Left renal cortex interstitium (tissue), 4 donors: ENCODE results near the gene RNF40. TPM values are rescaled to one million over a fixed set of nuclear protein-coding genes. Genes with fewer than 3 reads are reported as not detected.
A peak's percentile ranks its signal among the peaks of the same experiment; 100 is the strongest.

Experiments
- DNase-seq, 4 donors: peaks; one replicate each; pipeline ENCODE4 v3.0.0-alpha.2; 2013; ENCODE audit warnings: low read depth in 4 of 4, low spot score in 2 of 4, missing footprints in 1 of 4
- polyA plus RNA-seq, 4 donors: library from polyadenylated mRNA; unstranded; fragments of 120-200 nt; gene quantifications; one replicate each; pipeline ENCODE4 v1.2.1, GENCODE V29; 2013; ENCODE audit not compliant: insufficient read length in 4 of 4

The RNF40 gene
- polyA plus RNA-seq, result 100 to 1,000 TPM; 112 to 130 (median 120) TPM

DNA sequence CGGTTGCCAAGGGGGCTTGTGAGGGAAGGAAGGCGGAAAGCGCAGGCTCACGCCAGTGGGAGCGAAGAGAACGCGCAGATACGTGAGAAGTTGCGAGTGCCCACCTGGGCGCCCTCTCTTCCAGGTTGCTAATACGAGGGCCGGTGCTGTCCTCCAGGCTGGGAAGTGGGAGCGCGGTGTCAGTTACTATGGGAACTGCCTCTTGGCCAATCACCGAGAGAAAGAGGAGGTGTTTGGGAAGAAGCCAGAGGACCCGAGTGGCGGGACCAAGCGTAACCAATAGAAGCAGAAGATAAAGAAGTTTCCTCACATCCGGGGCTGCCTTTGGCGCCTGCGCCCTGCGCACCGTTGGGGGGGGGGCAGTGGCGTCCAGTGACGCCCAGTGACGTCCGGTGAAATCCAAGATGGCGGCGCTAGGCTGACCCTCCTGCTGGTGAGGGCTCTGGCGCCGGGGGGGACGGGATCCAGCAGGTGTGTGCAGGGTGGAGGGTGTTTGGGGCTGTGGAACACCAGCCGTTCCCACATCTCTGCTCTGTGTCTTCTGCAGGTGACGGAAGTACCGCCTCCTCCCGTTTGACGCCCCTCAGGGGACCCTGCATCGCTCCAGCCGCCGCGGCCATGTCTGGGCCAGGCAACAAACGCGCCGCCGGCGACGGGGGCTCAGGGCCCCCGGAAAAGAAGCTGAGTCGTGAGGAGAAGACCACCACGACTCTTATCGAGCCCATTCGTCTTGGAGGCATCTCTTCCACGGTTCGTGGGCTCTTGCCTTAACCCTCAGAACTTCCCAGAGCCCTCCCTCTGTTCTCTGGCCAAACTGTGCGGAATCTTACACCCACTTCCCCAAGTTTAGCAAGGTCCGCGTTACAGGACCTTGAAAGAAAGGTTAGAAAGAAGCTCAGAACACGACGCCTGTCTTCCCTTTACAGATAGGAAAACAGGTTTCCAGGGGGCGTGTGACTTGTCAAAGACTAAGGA, at the start of gene RNF40, which contains the start of gene CFAP119:
Gene RNF40, plus strand, starts transcription at position 395 of the 975 bp plus-strand sequence. Its CDS starts 224 bp downstream, at position 619.
Gene CFAP119, minus strand, starts transcription at position 135 of the 975 bp plus-strand sequence. CDS start 314 bp downstream, outside the sequence.
- peak; percentile 86 to 99 (median 96) for DNase-seq

DNA sequence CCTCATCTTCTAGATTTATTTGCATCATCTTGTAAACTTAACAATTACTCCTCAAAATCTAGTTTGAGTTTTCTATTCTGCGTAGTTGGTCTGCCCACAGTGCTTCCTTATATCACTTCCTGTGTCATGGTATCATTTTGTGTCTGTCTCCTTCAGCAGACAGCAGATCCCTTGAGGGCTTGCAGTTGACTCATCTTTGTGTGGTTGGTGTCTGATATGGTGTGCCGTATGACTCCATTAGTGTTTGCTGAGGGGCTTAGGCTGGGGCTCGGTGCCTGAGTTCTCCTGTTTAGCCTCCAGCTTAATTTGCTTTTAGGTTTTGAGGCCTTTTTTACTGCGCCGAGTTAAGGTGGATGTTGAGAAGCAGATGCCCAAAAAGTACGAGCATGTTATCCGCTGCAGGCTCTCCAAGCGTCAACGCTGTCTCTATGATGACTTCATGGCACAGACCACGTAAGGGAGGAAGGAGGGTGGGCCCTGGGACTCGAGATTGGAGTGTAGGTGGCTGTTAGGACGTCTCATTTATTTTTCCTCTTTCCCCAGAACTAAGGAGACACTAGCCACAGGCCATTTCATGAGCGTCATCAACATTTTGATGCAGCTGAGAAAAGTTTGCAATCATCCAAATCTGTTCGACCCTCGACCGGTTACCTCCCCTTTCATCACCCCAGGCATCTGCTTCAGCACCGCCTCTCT, 46.2 kb upstream of the RNF40 start:
- DNase-seq, result no peak

DNA sequence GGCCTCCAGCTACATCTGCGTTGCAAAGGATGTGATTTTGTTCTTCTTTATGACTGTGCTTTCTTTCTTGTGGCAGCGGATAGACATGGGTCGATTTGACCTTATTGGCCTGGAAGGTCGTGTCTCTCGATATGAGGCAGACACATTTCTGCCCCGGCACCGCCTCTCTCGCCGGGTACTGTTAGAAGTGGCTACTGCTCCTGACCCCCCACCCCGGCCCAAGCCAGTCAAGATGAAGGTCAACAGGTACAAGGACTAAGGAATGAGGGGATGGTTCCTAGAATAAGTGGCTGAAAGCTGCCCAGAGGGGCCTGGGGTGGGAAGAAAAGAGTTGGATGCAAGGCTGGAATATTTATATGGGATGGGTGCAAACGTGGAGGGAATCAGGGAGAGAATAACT, 42.0 kb upstream of the RNF40 start:
- no peak for DNase-seq

DNA sequence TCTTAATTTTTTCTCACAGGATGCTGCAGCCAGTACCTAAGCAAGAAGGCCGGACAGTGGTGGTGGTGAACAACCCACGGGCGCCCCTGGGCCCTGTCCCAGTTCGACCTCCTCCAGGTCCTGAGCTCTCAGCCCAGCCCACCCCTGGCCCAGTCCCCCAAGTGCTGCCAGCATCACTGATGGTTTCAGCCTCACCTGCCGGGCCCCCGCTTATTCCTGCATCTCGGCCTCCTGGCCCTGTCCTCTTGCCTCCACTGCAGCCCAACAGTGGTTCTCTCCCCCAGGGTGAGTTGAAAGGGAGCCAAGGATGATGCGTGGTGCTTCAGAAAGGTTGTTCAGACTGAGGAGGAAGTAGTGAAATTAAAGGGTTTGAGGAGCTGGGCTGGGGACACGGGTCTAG, 41.4 kb upstream of the RNF40 start:
- DNase-seq, result no peak

DNA sequence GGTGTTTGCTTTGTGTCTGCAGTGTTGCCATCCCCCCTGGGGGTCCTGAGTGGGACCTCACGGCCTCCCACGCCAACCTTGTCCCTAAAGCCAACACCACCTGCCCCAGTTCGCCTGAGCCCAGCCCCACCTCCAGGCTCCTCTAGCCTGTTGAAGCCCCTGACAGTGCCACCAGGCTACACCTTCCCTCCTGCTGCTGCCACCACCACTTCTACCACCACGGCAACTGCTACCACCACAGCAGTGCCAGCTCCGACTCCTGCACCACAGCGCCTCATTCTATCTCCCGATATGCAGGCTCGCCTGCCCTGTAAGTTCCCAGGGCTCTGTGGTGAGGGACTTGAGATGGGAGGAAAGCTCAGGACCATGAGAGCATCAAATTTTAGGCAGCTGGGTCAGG, 41.0 kb upstream of the RNF40 start:
- no peak for DNase-seq

DNA sequence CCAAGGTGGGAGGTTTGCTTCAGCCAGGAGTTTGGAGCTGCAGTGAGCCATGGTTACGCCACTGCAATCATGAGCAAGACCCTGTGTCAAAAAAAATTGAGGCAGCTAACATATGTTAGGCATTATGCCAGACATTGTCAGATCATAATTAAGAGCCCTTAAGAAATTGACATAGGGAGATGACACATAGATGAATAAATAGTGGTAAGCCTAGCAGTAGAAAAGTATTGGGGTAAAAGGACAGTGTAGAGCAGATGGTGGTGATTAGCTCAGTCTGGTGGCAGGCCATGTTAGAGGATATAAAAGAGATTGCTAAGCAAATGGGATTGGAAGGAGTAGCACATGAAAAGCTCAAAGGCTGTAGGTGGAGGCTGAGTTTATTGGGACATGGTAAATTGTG, 40.5 kb upstream of the RNF40 start:
- DNase-seq, result no peak

DNA sequence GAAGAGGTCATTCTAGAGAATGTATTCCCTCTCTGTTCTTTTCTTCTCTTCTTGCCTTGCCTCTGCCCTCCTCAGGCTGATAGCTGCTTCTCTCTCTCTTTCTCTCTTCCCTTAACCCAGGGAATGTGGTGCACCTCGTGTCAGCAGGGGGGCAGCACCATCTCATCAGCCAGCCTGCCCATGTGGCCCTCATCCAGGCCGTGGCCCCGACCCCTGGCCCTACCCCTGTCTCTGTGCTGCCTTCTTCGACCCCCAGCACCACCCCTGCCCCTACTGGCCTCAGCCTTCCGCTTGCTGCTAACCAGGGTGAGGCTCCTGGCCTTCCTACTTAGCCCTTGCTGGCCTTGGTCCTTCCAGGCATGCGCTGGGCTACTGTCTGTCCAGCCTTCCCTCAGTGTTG, 39.7 kb upstream of the RNF40 start:
- DNase-seq, result no peak

DNA sequence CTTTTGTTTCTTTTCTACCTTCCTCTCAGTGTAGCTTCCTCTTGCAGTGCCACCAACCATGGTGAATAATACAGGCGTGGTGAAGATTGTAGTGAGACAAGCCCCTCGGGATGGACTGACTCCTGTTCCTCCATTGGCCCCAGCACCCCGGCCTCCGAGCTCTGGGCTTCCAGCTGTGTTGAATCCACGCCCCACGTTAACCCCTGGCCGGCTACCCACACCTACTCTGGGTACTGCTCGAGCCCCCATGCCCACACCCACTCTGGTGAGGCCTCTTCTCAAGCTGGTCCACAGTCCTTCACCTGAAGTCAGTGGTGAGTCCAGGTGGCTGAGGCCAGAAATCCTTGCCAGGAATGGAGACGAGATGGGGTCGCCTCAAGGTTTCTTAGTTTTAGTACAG, 39.2 kb upstream of the RNF40 start:
- DNase-seq, result no peak

DNA sequence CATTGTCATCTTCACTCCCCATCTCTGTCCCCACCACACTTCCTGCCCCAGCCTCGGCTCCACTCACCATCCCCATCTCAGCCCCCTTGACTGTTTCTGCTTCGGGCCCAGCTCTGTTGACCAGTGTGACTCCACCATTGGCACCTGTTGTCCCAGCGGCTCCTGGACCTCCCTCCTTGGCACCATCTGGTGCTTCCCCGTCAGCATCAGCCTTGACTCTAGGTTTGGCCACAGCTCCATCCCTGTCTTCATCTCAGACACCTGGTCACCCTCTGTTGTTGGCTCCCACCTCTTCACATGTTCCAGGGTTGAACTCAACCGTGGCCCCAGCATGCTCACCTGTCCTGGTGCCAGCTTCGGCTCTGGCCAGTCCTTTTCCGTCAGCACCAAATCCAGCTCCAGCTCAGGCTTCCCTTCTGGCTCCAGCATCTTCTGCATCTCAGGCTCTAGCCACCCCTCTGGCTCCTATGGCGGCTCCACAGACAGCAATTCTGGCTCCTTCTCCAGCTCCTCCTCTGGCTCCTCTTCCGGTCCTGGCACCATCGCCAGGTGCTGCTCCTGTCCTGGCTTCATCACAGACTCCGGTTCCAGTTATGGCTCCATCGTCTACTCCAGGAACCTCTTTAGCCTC, 38.3 kb upstream of the RNF40 start:
- DNase-seq, result no peak

DNA sequence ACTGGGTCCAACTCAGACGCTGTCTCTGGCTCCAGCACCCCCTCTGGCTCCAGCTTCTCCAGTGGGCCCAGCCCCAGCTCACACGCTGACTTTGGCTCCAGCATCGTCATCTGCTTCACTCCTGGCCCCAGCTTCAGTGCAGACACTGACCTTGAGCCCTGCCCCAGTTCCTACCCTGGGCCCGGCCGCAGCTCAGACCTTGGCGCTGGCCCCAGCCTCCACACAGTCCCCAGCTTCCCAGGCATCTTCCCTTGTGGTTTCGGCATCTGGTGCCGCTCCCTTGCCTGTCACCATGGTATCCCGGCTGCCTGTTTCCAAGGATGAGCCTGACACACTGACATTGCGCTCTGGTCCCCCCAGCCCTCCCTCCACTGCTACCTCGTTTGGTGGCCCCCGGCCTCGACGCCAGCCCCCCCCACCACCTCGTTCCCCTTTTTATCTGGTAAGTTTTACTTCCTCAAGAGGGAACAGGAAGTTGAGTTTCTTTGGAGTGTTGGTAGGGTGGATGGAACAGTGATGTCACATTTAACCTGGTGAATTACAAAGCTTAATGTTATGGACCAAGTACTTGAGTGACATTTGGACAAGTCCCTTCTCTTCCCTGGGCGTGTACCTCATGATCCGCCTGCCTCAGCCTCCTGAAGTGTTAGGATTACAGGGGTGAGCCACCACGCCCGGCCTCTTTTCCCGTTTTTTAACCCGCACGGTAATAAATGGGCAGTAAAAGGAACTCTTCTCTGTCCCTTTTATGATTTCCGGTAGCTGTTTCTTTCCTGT, 37.3 kb upstream of the RNF40 start:
- no peak for DNase-seq

DNA sequence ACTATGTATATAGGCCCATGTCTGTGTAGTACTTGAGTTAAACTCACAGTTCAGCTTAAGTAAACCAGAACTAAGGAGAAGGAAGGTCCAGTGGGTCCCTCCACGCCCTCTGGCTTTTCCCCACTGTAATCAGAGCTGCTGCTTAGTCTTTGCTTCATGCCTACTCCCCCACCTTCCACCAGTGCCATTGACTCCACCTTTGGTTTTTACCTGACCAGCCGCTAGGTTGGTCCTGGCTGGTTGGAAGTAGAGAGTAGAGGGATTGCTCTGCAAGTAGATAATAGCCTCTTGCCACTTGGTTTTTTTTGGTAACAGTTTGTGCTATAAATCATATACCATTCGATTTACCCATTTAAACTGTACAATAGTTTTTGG, 36.7 kb upstream of the RNF40 start:
- DNase-seq, result no peak

DNA sequence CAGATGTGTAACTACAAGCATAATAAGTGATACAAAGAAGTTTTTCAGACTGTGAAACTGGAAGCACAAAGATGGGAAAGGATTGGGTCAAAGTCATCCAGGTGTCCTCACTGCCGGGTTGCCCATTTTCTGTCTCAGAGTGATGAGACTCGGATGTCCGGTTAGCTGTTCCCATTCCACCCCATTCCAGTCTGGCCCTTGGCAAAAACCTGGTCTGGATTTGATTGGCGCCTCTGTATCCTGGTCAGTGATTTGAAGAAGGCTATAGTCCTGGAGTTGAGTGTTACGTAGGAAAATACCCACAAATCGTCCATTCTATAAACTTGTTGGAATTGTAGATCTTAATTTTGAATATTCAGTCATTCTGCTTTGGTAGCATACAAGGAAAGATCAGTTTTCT, 33.8 kb upstream of the RNF40 start:
- no peak for DNase-seq

DNA sequence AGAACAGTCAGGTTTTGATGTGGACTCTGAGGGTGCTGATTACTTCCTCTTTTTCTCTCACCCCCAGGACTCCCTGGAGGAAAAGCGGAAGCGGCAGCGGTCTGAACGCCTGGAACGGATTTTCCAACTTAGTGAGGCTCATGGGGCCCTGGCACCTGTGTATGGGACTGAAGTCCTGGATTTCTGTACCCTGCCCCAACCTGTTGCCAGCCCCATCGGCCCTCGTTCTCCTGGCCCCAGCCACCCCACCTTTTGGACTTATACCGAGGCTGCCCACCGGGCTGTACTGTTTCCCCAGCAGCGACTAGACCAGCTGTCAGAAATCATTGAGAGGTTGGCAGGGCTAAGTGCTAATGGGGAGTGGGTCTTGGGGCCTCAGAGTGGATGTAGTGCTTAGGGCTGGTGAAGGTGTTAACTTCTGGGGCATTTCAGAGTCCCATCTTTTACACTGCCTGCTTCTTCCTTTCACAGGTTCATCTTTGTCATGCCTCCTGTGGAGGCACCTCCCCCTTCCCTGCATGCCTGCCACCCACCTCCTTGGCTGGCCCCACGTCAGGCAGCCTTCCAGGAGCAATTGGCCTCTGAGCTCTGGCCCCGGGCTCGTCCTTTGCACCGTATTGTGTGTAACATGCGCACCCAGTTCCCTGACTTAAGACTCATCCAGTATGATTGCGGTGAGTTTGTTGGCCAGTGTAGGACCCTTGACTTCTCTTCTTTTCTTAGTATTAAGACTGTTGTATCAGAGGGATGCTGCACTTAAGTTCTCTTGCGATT, 33.0 kb upstream of the RNF40 start:
- DNase-seq, result no peak

DNA sequence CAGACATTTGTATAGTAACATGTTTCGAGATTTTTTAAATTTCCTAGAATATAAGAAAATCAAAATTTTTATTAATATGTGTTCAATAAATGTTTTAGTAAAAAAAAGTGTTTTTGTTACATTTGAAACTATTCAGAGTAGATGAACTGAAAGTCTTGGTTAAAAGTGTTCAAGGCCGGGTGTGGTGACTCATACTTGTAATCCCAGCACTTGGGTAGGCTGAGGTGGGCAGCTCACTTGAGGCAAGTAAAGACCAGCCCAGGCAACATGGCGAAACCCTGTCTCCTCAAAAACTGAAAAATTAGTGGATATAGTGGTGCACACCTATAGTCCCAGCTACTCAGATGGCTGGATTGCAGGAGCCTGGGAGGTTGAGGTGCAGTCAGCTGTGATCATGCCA, 30.7 kb upstream of the RNF40 start:
- no peak for DNase-seq

DNA sequence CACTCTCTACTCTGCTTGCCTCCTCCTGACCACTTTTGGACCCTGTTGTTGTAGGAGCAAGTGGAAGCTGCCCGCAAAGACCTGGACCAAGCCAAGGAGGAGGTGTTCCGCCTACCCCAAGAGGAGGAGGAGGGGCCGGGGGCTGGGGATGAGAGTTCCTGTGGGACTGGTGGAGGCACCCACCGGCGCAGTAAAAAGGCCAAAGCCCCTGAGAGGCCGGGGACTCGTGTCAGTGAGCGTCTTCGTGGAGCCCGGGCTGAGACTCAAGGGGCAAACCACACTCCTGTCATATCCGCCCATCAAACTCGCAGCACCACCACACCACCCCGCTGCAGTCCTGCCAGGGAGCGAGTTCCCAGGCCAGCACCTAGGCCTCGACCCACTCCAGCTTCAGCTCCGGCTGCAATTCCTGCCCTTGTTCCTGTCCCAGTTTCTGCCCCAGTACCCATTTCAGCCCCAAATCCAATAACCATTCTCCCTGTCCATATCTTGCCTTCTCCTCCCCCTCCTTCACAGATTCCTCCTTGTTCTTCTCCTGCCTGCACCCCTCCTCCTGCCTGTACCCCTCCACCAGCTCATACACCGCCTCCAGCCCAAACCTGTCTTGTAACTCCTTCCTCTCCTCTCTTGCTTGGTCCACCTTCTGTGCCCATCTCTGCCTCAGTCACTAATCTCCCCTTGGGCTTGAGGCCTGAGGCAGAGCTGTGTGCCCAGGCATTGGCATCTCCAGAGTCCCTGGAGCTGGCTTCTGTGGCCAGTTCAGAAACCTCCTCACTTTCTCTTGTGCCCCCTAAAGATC, 24.9 kb upstream of the RNF40 start:
- no peak for DNase-seq

DNA sequence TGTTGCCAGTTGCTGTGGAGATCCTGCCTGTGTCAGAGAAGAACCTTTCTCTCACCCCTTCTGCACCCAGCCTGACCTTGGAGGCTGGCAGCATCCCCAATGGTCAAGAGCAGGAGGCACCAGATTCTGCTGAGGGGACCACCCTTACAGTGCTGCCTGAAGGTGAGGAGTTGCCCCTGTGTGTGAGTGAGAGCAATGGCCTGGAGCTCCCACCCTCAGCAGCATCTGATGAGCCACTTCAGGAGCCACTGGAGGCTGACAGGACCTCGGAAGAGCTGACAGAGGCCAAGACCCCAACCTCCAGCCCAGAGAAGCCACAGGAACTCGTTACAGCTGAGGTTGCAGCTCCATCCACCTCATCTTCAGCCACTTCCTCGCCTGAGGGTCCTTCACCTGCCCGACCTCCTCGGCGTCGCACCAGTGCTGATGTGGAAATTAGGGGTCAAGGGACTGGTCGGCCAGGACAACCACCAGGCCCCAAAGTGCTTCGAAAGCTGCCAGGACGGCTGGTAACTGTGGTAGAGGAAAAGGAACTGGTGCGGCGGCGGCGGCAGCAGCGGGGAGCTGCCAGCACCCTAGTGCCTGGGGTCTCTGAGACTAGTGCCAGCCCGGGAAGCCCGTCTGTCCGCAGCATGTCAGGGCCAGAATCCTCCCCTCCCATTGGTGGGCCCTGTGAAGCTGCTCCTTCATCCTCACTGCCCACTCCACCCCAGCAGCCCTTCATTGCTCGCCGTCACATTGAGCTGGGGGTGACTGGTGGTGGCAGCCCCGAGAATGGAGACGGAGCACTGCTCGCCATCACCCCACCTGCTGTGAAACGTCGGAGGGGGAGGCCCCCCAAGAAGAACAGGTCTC, 24.1 kb upstream of the RNF40 start:
- DNase-seq, result no peak

DNA sequence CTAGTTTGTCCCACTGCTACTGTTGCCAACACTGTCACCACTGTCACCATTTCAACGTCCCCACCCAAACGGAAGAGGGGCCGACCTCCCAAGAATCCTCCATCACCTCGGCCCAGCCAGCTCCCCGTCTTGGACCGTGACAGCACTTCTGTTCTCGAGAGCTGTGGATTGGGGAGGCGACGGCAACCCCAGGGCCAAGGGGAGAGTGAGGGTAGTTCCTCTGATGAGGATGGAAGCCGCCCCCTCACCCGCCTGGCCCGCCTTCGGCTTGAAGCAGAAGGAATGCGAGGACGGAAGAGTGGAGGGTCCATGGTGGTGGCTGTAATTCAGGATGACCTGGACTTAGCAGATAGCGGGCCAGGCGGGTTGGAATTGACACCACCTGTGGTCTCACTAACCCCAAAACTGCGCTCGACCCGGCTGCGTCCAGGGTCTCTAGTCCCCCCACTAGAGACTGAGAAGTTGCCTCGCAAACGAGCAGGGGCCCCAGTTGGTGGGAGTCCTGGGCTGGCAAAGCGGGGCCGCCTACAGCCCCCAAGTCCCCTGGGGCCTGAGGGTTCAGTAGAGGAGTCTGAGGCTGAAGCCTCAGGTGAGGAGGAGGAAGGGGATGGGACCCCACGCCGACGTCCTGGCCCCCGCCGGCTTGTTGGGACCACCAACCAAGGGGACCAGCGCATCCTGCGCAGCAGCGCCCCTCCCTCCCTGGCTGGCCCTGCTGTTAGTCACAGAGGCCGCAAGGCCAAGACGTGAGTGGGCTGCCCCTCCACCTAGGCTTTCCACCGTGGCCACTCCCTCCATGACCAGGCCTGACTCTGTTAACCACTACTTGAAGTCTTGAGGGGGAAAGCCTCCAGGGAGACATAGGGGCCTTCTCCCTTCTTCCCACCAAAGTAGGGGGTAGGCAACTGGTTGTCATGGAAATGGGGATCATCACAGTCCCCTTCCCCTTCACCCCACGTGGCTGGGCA, 22.9 kb upstream of the RNF40 start:
- DNase-seq, result no peak
